GM15510 (cell line): ENCODE data around the gene TMEM88.

Source experiments
- POLR2A ChIP-seq: IDR thresholded peaks from 3 replicates; pipeline ENCODE4 v1.6.1; 2011; ENCODE audit warnings: borderline replicate concordance; ENCODE audit not compliant: insufficient read length; ENCODE audit errors: extremely low read depth

TMEM88 gene

GRCh38 chr17:7881276-7882054 is 26.6 kb downstream of the TMEM88 start:
- no peak for TF ChIP-seq POLR2A

DNA sequence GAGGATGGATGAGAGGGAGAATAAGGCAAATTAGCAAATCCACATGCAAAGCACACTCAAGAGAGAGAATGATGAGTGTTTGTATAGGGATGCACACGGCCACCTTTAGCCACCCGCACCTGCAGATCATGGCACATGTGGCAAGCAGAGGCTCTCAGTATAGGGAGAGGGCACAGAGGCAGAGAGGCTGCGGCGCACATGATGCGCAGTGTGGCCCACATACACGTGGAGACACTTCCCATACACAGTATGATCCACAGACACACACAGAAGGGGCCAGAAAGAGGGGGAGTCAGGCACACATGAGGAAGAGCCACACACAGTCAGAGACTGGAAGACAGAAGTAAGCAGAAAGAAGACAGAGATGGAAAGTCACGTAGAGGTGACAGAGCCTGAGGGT is 27.2 kb downstream of the TMEM88 start:
- TF ChIP-seq POLR2A: no peak

DNA sequence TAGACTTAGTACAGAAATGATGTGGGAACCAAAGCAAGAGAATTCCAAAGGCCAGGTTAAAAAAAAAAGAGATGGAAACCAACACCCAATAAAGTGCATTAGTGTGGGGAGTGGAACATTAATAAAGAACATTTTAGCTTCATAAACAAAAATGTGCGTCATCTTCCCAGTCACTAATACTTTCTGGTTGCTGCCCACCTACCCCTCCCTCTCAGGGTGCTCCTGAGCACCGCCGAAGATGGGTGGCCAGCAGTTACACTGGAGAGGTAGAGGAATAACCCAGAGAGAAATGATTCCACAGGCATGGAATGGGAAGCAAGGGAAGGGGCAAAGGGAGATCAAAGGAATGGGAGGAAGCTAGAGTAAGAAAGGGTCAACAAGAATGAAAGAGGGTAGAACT is 27.8 kb downstream of the TMEM88 start:
- TF ChIP-seq POLR2A: no peak

GRCh38 chr17:7883781-7884386 is 29.0 kb downstream of the TMEM88 start:
- TF ChIP-seq POLR2A: no peak

- TF ChIP-seq POLR2A: no peak
Observed at GRCh38 chr17:7884581-7885366, 29.9 kb downstream of the TMEM88 start.

- TF ChIP-seq POLR2A: peak; percentile 50
Observed at GRCh38 chr17:7885367-7886226, 30.7 kb downstream of the TMEM88 start.

GRCh38 chr17:7886227-7887037 is 31.6 kb downstream of the TMEM88 start:
- no peak for TF ChIP-seq POLR2A

- TF ChIP-seq POLR2A: no peak
Observed at GRCh38 chr17:7887038-7887481, 32.2 kb downstream of the TMEM88 start.

DNA sequence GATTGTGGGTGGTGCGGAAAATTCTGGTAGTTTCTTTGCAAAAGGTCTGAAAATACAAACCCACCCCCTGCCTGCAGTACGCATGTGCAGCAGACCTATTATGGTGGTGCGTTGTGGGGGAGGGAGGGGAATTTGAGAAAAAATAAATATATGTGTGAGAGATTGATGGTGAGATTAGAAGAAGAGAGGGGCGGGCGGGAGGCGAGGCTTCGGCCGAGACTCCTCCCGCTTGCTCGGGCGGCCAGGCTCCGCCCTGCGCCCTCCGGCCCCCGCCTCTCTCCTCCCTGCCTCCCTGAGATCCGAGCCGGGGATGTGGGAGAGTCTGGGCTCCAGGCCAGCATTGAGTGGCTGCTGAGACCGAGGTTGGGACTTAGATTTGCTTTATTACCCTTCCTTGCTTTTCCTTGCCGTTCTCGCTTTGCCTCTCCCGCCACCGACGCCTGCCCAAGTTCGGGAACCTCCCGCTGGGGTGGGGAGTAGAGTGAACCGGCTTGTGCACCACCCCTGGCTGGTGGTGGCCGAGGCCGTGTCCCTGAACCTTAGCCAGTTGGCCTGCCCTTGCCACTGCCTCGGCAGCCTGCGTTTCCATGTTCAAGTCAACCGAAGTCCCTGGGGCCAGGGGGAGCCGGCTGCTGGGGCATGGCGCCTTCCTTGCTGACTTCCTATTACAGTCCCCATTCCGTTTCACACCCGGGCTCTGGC is 32.8 kb downstream of the TMEM88 start:
- peak; percentile 43 for TF ChIP-seq POLR2A

DNA sequence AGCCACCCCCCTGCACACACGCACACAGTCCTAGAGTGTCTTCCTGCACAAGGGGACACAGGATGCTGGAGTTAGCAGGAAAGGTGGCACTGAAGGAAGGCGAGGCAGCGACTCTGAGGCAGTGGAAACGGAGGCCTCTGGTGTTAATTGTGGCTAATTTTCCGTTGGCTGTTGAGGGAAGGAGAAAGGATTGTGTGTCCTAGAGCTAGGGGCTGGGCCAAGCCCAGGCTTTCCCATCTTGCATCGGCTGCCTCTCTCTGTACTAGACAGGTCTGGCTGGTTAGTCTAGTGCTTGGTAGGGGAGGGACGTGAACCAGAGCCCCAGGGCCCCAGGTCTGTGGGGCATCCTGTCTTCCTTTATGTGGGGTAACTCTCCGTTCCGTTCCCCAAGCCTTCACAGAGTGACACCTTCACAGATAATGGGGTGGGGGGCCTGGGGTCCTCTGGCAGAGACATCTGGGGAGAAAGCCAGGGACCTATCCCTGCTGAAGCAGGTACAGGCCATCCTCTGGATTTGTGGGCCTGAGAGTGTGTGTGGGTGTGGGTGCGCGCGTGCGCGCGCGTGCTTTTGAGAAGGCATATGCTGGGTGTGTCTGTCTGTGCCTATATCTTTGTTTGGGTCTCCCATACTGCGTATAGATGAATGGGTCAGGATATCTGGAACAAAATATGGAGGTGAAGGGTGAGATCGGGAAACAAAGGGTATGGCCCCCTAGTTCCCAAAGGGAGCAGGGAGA is 33.5 kb downstream of the TMEM88 start, which contains the start of gene CHD3:
Gene CHD3, plus strand, starts transcription at position 606 of the 737 bp plus-strand sequence. CDS start 212 bp downstream, outside the sequence.
- no peak for TF ChIP-seq POLR2A

DNA sequence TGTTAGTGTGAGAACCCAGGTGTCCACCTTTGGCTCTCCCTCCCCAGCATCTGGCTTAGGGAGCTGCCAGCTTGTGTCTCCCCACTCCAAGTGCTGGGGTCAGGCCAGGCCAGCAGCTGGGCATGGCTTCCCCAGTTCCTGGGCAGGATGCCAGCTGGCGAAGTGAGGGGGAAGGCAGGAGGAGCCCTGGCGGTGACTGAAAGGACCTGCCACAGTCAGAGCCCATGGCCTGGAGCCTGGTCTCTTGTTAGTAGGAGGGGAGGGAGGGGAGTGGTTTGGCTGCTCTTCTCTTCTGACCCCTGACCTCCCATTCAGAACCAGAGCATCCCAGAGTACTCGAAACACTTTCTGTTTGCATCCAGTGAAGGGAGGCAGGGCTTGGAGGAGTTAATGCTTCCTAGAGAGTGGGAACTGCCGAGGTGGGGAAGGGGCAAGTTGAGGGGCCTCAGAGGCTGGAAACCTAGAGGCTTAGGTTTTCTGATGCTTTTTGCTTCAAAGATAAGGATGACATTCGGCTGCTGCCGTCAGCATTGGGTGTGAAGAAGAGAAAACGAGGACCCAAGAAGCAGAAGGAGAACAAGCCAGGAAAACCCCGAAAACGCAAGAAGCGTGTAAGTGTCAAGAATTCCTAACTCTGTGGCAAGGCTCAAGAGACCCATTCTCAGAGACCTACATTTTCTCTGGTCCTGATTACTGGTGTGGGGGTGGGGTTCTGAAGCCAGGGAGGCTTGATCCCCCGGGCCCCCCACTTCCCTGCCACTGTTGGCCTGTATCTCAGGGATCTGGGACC is 34.5 kb downstream of the TMEM88 start:
- no peak for TF ChIP-seq POLR2A
